ENCODE results near the gene DOCK2.

DNA sequence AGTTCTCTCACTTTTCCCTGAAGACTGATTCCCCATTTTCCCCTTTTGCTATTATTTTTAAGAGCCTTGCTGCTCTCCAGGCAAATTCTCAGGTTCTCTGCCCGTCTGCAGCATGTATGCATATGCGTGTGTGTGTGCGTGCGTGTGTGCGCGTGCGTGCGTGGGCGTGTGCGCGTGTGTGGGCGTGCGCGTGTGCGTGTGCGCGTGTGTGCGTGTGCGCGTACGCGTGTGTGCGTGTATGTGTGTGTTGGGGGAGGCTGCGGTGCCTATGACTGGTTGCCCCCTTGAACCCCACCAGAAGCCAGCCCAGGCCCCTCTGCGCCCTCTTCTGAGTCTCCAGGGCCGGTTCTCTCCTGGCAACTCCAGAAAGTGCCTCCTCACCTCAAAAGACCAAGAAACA is 467.6 kb downstream of the DOCK2 start:
- TF ChIP-seq, protein P1, sequence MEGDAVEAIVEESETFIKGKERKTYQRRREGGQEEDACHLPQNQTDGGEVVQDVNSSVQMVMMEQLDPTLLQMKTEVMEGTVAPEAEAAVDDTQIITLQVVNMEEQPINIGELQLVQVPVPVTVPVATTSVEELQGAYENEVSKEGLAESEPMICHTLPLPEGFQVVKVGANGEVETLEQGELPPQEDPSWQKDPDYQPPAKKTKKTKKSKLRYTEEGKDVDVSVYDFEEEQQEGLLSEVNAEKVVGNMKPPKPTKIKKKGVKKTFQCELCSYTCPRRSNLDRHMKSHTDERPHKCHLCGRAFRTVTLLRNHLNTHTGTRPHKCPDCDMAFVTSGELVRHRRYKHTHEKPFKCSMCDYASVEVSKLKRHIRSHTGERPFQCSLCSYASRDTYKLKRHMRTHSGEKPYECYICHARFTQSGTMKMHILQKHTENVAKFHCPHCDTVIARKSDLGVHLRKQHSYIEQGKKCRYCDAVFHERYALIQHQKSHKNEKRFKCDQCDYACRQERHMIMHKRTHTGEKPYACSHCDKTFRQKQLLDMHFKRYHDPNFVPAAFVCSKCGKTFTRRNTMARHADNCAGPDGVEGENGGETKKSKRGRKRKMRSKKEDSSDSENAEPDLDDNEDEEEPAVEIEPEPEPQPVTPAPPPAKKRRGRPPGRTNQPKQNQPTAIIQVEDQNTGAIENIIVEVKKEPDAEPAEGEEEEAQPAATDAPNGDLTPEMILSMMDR (IDR thresholded peaks at IDR 0.05; ENCODE audit: low read depth, low read length, poor library complexity, severe bottlenecking), result no peak
- TF ChIP-seq EZH2phosphoT487 (IDR thresholded peaks at IDR 0.05; ENCODE audit: borderline replicate concordance, low read length), result no peak

All from DOHH2 (cell line).